ENCODE measurements around the gene BOC.
"Not testable (repeated sequence)": the region's sequence is repeated elsewhere in the genome, so short reads cannot be mapped to it uniquely, and the experiment has no call there.

Gene BOC, protein sequence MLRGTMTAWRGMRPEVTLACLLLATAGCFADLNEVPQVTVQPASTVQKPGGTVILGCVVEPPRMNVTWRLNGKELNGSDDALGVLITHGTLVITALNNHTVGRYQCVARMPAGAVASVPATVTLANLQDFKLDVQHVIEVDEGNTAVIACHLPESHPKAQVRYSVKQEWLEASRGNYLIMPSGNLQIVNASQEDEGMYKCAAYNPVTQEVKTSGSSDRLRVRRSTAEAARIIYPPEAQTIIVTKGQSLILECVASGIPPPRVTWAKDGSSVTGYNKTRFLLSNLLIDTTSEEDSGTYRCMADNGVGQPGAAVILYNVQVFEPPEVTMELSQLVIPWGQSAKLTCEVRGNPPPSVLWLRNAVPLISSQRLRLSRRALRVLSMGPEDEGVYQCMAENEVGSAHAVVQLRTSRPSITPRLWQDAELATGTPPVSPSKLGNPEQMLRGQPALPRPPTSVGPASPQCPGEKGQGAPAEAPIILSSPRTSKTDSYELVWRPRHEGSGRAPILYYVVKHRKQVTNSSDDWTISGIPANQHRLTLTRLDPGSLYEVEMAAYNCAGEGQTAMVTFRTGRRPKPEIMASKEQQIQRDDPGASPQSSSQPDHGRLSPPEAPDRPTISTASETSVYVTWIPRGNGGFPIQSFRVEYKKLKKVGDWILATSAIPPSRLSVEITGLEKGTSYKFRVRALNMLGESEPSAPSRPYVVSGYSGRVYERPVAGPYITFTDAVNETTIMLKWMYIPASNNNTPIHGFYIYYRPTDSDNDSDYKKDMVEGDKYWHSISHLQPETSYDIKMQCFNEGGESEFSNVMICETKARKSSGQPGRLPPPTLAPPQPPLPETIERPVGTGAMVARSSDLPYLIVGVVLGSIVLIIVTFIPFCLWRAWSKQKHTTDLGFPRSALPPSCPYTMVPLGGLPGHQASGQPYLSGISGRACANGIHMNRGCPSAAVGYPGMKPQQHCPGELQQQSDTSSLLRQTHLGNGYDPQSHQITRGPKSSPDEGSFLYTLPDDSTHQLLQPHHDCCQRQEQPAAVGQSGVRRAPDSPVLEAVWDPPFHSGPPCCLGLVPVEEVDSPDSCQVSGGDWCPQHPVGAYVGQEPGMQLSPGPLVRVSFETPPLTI

DNA sequence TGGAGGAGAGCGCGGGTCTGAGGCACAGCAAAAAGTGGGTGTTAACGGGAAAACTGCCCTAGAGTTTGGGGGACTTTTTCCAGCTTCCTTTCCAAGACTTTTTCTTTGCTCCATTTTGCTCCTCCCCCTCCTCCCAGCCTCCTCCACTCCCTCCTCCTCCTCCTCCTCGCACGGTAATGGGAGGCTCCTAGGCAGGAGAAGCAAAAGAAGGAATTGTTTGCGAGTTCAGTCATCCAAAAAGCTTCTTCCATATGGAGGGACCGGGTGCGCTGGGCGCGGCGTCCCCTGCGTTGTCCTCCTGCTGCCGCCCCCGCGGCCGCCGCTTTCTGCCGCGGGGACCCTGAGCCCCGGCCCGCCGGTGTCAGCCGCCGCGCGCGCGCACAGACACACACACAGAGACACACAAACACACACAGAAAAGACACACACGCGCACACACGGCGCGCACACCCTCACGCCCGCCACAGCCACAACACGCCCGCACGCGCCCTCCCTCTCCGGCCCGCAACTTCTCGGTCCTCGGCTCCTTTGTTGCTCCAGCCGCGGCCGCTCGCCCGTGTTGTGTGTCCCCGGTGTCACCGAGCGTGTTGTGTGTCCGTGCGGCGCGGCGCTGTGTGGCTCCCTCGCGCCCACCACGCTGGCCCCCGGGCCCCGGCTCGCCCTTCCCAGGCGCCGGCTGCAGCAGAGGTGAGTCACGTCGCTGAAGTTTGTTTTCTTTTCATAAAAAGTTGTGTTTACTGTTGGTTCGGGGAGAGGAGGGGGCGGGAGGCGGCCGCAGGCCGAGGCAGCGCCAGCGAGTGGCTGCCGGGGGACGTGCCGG lies at the start of gene BOC:
BOC (plus strand) TSS at position 228 of the 820 bp plus-strand sequence. CDS start 38,246 bp downstream, outside the sequence.
- DNase-seq: no peak

DNA sequence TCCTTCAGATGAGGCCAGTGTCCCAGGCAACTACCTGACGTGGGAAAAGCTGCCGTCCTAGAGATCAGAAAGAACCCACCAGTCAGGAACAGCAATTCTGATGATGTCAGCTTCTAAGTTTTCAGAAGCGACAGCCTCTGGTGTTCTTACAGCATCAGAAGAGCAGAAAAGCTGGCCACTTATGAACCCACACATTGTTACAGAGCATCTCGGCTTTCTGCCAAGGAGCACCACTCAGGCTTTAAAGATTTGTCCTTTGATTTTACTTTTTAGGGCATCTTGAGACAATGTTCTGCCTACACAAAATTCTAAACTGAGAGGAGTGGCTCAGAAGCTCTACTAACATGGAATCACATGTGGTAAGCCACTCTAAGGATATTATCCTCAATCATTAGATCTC lies 49.7 kb upstream of the BOC start:
- no peak for DNase-seq

DNA sequence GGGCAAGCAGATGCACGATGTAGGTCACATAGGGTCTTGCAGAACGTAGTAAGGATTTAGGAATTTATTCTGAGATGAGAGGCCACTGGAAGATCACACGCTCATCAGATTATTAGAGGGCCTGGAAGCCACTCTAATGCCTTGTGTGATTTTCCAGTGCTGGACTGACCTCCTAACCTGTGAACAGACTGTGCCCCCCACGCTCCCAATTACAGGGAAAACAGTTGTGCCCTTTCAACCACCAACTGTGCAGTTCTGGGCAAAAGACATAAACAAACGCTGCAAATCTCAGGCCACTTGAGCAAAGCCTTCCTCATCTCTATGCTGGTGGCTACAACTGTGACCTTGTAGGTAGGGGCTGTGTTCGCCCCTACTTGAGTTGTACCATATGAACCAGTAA lies 48.2 kb upstream of the BOC start:
- DNase-seq: no peak

DNA sequence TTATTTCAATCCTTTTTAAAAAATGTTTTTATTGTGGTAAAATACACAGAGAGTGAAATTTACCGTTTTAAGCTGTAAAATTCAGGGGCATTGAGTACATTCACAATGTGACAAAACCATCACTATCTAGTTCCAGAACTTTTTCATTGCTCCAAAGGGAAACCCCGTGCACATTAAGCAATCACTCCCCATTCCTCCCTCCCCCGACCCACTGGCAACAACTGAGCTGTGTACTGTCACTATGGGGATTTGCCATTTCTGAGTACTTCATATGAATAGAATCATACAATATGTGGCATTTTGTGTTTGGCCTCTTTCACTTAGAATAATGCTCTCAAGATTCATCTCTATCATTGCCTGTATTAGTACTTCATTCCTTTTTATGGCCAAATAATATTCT lies 45.5 kb upstream of the BOC start:
- DNase-seq: no peak

DNA sequence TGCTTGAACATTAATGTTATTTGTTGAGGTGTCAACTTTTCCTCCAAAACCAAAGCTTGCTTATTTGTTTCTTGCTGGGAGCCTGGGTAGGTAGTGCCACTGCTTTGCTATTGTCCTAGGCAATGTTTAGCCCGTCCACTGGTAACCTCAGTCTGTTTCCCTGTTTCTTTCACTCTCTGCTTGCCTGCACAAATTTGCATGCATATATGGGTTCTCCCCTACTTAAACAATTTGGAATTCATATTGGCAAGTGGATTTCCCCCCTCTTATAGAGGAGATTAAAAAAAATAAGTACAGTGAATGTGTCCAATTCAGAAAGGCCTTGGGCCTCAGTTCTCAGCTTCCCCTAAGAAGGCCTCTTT lies 45.0 kb upstream of the BOC start:
- no peak for DNase-seq

DNA sequence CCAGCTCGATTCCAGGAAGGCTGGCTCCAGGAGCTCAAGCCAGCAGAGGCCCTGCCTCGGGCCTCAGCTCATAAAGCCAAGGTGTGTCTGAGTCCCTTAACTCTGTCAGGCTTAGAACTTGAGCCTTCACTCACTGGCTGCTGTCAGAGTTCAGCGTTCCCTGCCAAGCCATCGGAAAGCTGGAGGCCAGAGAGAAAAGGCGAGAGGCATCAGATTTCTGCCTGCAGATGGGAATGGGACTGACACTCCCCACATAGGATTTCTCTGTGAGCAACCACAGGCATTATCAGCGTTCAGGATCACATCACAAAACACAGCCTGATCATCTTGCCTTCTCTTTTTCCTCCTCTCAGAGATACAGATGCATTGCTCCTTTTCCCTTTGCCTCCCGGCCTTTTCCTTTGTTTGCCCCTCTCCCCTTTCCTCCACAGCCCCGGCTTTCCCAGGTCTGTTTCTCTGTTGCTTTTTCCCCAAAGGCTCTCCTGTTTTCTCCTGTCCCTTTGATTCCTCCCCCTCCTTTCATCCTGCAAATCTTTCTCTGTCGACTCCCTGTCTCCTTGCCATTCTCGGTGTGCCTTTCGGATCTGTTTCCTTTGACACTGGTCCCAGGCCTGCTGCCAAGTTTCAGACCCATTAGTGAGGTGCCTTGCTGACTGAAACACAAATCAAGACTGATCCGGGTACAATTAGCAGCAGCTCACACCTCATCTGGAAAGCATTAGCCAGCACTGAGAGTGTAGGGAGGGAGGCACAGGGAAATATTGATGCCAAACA lies 44.5 kb upstream of the BOC start:
- no peak for DNase-seq

DNA sequence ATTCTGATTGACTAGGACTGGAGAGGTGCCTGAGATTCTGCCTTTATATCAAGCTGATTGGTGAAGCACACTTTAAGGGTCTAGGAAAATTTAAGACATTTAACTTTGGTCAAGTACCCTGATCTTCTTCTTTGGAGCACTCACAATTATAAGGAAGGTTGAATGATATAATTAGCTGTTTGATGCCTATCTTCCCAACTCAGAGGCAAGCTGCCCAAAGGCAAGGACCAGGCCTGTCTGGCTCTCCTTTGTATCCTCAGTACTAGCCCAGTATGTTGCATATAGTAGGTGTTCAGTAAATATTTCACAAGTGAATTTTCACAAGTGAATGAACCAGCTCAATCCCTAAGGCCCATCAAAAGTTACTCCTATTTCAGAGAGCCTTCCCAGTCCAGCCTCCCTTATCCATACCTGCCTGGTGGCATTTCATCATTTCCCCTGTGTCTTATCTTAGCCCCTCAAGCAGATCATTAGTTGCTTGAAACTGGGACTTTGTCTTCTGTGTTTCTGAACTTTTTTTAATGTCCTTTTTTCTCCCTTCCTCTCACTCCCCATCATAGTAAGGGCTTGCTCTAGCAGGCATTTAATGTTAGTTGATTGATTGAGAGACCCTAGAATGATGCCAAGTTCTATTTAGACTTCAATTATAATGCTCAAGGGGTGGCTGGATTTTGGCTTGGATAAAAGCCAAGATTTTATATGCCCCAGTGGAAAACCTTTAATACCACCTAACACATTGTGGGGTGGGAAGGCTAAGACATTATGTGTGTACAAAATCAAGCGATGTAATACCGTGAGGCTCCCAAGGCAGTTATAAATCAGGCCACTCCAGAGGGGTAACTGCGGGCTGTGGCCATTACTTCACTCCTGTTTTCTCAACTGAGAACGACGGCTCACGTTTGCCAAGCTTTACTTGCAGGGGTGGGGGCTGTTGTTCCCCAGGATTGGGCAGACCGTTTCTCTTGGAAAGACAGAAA lies 43.2 kb upstream of the BOC start:
- no peak for DNase-seq

DNA sequence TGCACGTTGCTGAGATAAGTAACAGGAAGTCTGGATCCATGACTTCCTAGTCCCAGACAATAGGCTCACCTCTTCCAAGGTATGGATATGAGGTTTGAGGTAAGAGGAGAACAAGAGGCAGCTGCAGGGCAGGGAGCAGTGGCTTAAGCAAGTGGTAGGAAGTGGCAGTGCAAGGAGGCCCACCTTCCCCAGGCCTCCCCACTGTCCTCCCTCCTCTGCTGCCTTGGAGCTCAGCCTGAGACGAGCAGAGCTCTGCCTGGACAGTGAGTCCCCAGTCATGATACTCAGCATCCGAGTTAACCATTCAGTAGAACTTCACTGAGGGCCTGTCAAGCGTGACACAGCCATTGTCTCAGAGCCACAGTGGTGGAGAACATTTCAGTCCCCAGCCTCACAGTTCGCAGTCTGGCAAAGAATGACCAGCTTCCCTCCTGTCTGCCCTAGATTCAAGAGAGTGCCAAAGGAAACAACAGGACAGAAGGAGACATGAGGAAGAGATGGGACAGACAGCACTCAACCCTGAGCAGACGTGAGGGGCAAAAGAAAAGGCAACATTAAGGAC lies 41.4 kb upstream of the BOC start:
- DNase-seq: no peak

DNA sequence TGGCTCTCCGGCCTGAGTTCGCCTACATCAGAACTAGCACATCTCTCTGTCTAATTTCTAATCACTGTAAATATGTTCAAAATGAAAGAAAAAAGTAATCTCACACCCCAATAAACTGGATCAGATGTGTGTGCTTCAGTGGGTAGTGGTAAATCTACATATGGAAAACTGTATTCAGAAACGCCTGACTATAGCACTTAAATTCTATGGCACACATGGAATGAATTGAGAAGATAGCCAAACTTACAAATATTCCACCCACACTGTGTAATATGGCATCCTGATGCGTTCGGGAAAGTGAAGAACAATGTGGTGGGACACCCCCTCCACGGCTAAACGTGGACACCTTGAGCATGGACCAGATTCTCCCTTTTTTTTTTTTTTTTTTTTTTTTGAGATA lies 40.6 kb upstream of the BOC start:
- DNase-seq: no peak

DNA sequence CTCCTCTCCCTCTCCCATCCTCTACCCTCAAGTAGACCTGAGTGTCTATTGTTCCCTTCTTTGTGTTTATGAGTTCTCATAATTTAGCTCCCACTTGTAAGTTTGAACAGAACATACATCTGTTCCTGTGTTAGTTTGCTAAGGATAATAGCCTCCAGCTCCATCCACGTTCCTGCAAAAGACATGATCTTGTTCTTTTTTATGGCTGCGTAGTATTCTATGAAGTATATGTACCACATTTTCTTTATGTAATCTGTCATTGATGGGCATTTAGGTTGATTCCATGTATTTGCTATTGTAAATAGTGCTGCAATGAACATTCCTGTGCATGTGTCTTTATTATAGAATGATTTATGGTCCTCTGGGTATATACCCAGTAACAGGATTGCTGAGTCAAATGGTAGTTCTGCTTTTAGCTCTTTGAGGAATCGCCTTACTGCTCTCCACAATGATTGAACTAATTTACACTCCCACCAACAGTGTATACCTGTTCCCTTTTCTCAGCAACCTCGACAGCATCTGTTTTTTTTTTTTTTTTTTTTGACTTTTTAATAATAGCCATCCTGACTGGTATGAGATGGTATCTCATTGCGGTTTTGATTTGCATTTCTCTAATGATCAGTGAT lies 39.6 kb upstream of the BOC start:
- DNase-seq: not testable (repeated sequence)

DNA sequence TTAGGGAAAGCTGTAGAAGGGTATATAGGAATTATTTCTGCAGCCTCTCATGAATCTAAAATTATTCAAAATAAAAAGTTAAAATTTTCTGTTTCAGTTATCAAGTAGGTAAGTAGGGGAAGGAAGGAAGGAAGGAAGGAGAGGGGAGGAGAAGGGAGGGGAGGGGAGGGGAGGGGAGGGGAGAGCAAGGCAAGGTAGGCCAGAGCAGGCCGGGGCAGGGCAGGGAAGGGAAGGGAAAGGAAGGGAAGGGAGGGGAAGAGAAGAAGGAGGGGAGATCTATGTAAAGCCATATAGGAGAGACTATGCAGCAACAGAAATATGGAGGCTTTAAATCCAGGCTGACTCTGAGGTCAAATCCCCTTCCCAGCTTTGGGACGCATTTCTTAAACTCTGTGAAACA lies 38.3 kb upstream of the BOC start:
- no peak for DNase-seq

DNA sequence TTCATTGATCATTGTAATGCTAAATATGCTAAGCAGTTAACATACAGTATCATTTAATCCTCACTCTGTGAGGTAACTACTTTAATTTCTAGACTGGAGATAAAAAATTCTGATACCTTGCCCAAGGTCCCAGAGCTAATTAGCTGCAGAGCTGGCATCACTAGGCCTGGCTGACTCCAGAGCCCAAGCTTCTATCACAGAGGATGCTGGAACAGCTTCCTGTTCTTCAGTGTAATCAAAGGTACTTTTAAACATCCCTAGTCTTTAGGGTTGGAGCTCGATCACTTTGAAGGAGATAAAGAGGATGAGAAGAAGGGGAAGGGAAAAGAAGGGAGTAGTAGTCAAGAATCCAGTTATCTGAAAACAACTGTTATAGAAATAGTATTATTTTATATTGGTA lies 37.1 kb upstream of the BOC start:
- no peak for DNase-seq

DNA sequence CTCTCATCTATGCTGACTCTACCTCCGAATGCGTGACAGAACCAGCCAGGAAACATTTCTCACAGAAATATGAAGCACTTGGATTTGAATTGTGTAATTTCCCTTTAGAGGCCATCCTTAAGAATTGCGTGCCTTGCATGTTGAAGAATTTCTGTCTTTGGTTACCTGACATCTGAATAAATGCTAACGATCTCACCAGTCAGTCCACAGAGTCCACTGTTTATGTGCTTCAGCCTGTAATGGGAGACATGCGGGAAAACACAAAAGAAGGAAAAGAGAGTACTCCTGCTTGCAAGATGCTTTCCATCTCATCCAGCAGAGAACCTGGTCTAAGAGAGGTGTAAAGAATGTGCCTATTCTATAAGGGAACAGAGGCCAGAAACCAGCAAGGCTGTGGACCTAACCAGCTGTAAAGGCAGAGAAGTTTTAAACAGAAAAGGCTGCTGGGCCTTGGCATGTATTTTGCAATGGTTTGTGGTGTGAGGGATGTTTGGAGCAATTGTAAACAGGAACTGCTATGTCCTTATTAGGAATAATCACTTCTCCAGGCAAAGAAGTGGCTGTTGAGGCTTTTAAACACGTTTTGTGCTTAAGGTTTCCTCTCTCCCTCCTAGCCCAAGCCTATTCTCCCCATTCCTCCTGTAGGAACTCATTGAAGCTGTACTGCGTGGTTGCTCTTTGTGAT lies 36.4 kb upstream of the BOC start:
- no peak for DNase-seq

DNA sequence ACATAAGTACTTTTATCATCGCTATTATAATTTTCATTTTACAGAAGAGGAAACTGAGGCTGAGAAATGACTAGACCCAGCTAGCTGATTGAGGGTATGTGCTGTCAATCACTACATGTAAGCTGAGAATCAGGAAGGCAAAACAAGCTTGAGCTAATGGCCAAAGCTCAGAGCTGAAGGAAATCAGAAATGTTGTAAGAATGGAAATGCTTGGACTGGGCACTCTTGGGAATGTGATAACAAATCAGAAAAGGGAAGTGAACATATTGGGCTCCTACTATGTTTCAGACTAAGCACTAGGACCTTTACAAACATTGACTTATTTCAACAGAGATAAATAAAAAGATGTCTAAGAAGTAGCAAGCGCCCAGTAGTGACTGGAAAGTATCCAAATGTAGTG lies 33.8 kb upstream of the BOC start:
- no peak for DNase-seq

DNA sequence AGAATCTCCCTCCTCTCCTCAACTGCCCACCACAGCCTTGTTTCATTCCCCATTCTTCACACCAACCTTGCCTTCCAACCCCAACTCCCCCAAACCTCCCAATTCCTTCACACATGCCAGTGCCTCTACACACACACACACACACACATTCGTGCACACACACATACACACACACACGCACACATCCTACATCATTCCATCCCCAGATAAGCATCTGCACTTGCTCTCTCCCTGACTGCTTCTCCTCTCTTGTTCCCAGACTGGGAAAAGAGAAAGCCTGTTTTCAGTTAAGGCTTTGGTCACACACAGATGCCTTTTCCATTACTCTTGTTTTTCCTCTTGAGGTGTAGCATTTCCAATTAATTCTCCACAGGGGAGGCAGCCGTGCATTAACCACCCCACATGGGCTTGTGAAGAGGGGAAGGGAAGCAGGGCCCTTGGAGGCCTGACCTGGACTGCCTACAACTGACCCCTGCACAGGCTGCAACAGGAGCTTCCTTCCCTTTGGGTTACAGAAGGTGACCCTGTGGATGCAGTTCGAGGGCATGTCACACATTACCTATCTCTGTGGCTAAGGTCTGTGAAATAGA lies 32.0 kb upstream of the BOC start:
- DNase-seq: no peak

DNA sequence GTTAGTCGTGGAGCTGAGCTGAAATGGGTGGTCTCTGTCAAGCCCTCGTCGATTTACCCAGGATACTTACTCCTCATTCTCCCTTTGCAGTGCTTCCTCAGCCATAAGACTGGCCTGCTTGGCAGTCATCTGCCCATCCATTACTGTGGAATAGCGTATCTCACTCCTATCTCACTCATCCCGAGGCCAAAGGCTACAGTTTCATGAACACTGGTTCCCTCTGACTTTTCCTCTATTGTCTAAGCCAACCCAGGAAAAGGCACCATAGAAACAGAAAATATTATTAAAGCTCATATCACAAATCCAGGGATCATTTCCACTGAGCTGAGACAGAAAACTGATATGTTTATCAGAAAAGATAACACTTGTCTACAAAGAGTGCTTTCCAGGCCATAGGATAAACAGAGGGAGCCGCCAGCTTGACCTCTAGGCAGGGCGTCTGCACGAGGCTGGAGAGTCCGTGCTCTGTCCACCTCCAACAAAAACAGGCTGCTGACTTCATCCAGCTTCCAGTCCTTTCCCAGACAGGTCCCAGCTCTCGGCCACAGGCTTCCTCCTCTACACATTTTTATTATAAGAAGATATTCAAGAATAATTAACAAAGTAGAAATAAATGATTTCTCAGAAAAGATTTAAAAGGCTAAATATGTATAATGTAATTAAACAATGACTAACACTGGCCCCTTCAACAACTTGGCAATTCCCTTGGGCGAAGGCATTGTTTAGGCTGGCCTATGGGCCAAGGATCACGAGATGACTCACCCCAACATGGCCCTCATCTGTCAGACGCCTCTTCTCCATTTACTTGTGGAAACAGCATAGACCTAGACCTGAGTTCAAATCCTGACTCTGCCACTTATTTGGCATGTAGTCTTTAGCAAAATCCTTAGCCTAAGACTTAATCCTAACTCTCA lies 27.4 kb upstream of the BOC start:
- DNase-seq: no peak

DNA sequence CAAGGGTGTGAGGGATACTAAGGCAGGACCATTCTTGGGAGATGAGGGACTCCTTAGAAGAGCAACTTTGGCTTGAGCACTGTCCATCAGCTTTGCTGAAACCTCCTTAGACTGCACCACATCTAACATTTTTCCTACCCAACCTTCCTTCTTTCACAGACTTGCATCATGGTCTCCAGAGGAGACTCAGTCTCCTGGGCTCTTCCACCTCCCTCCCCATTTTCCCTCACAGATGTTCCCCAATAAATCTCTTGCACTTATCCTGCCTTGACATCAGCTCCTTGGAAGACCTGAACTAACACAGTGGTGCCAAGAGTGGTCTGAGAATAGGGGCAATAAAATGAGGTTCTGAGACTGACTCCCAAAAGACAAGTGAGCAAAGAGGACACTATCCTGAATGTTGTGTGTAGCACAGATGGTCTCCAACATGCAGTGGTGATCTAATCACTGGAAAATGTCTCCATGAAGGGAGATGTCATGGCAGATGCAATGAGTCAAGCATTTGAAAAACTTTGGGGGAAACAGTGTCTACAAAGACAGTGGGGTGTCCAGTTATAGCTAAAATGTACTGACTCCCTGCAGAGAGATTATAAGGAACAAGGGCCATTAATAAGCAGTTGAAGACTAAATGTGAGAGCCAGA lies 26.0 kb upstream of the BOC start:
- no peak for DNase-seq
